ENCODE measurements around the gene AMMECR1.

- TF ChIP-seq, protein P1, sequence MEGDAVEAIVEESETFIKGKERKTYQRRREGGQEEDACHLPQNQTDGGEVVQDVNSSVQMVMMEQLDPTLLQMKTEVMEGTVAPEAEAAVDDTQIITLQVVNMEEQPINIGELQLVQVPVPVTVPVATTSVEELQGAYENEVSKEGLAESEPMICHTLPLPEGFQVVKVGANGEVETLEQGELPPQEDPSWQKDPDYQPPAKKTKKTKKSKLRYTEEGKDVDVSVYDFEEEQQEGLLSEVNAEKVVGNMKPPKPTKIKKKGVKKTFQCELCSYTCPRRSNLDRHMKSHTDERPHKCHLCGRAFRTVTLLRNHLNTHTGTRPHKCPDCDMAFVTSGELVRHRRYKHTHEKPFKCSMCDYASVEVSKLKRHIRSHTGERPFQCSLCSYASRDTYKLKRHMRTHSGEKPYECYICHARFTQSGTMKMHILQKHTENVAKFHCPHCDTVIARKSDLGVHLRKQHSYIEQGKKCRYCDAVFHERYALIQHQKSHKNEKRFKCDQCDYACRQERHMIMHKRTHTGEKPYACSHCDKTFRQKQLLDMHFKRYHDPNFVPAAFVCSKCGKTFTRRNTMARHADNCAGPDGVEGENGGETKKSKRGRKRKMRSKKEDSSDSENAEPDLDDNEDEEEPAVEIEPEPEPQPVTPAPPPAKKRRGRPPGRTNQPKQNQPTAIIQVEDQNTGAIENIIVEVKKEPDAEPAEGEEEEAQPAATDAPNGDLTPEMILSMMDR (IDR thresholded peaks at IDR 0.05; ENCODE audit: control extremely low read depth in 1 of 3, insufficient read depth in 1 of 3, low read depth in 1 of 3, low read length in 3 of 3) = no peak
- TF ChIP-seq SIN3A (conservative IDR thresholded peaks at IDR 0.05 in 1 of 2, IDR thresholded peaks at IDR 0.05 in 1 of 2; ENCODE audit: low read depth in 1 of 2, low read length in 2 of 2) (no peak), POLR2AphosphoS5 (IDR thresholded peaks at IDR 0.05; ENCODE audit: low read depth, low read length) (no peak), TAF7 (optimal IDR thresholded peaks at IDR 0.05; ENCODE audit: borderline replicate concordance, low read depth, low read length) (no peak)
- TF ChIP-seq, protein P2, sequence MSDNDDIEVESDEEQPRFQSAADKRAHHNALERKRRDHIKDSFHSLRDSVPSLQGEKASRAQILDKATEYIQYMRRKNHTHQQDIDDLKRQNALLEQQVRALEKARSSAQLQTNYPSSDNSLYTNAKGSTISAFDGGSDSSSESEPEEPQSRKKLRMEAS (IDR thresholded peaks at IDR 0.05) = no peak
These were observed 3.8 kb upstream of the AMMECR1 start for GRCh38 chrX:110321670-110322069.
